Coronary artery (tissue), 2 donors: ENCODE measurements around the gene AHCY.
"Not testable (repeated sequence)": the region's sequence is repeated elsewhere in the genome, so short reads cannot be mapped to it uniquely, and the experiment has no call there.

Experiments
- DNase-seq: peaks from one replicate; pipeline ENCODE4 v3.0.0-alpha.2; 2017; ENCODE audit warnings: low spot score
- H3K27ac ChIP-seq, 2 donors: fragments of 200-600 bp; sonication (generic); one replicate each; pipeline ENCODE4 v1.5.1; 2016 to 2019
- H3K4me3 ChIP-seq: fragments of 200-600 bp; sonication (generic); 2 replicates; pipeline ENCODE4 v1.5.1; 2016; ENCODE audit warnings: mild to moderate bottlenecking, moderate library complexity
- CTCF ChIP-seq: fragments of 200-600 bp; sonication (generic); IDR thresholded peaks from one replicate; pipeline ENCODE4 v1.5.1; 2019; ENCODE audit warnings: antibody characterized with exemption

Gene AHCY

GRCh38 chr20:34332262-34332920 is 29.2 kb upstream of the AHCY start:
- no peak for TF ChIP-seq CTCF
- H3K4me3 ChIP-seq, result no peak overlapping the region
- no peak overlapping the region for H3K27ac ChIP-seq
- no peak for DNase-seq

- Histone ChIP-seq H3K4me3 (no peak overlapping the region), H3K27ac (no peak overlapping the region)
- no peak for TF ChIP-seq CTCF
- no peak for DNase-seq
Measured at GRCh38 chr20:34331838-34332237, 28.7 kb upstream of the AHCY start.

GRCh38 chr20:34330861-34331544 is 27.8 kb upstream of the AHCY start:
- H3K27ac ChIP-seq, H3K4me3 ChIP-seq, DNase-seq: not testable (repeated sequence)

- DNase-seq, result no peak
Measured at GRCh38 chr20:34328928-34329677, 25.9 kb upstream of the AHCY start.

GRCh38 chr20:34328207-34328606 is 25.1 kb upstream of the AHCY start:
- not testable (repeated sequence) for H3K27ac ChIP-seq, DNase-seq, H3K4me3 ChIP-seq

More at GRCh38 chr20:34328928-34329677, 25.9 kb upstream of the AHCY start:
- no peak overlapping the region for H3K27ac ChIP-seq
- TF ChIP-seq CTCF, result no peak
- no peak overlapping the region for H3K4me3 ChIP-seq

GRCh38 chr20:34324541-34324940 is 21.4 kb upstream of the AHCY start:
- H3K27ac ChIP-seq, result no peak overlapping the region
- TF ChIP-seq CTCF, result no peak
- DNase-seq, result no peak
- no peak overlapping the region for H3K4me3 ChIP-seq

DNA sequence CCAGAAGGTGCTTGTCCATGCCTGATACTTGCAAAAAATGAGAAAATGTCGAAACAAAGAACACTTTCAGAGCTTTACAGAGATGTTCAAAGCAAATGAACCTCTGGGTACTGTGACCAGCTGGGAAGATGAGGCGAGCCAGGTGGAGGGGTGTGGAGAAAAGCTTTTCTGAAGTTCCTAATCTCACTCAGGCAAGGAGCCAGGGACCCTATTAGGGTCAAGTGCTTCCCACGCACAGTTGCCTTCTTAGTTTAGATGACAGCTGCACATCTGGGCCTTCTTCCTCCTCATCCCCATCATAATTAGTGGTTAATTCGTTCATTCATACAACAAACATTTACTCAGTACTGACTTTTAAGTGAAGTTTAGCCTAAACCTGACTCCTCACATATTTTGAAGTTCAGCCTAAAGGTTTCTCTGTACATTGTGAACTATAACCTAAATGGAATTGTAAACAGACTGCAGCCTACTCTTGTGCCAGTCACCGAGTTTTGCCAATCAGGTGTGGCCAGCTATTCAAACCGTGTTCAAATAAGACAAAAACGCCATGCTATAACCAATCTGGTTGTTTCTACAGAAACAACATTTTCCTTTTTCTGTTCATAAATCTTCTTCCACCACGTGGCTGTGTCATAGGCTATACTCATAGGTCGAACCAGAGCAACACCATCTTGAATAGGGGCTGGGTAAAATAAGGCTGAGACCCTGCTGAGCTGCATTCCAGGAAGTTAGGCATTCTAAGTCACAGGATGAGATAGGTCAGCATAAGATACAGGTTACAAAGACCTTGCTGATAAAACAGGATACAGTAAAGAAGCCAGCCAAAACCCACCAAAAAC is 19.3 kb upstream of the AHCY start:
- no peak for TF ChIP-seq CTCF
- Histone ChIP-seq H3K4me3 (no peak overlapping the region), H3K27ac (no peak overlapping the region)
- DNase-seq, result no peak
